GM18502 (cell line): ENCODE measurements around the gene SLC38A4.
"Not testable (repeated sequence)": the region's sequence is repeated elsewhere in the genome, so short reads cannot be mapped to it uniquely, and the experiment has no call there.

ENCODE experiments used
- ATAC-seq: cut with Tn5 transposase; IDR thresholded peaks from one replicate; pipeline ENCODE4 v1.9.1; 2021; ENCODE audit warnings: mild to moderate bottlenecking; ENCODE audit not compliant: unreplicated experiment, poor library complexity

SLC38A4 gene

GRCh38 chr12:46825591-46826414 lies at the start of gene SLC38A4:
Gene SLC38A4, minus strand, starts transcription at chr12:46825997. Its CDS starts 32,926 bp downstream, at chr12:46793071.
- no peak for ATAC-seq

- no peak for ATAC-seq
These were observed 49.3 kb upstream of the SLC38A4 start for GRCh38 chr12:46875095-46875494.

- no peak for ATAC-seq
These were observed 48.8 kb upstream of the SLC38A4 start for GRCh38 chr12:46874642-46875041.

GRCh38 chr12:46872135-46872534 lies 46.3 kb upstream of the SLC38A4 start:
- no peak for ATAC-seq

GRCh38 chr12:46865311-46865710 lies 39.5 kb upstream of the SLC38A4 start:
- ATAC-seq = no peak

GRCh38 chr12:46858368-46858767 lies 32.6 kb upstream of the SLC38A4 start:
- ATAC-seq = no peak

GRCh38 chr12:46857486-46857885 lies 31.7 kb upstream of the SLC38A4 start:
- ATAC-seq = no peak

- ATAC-seq = no peak
These were observed 30.0 kb upstream of the SLC38A4 start for GRCh38 chr12:46855760-46856159.

- not testable (repeated sequence) for ATAC-seq
These were observed 28.4 kb upstream of the SLC38A4 start for GRCh38 chr12:46854188-46854587.

GRCh38 chr12:46848792-46849191 lies 23.0 kb upstream of the SLC38A4 start:
- not testable (repeated sequence) for ATAC-seq

- no peak for ATAC-seq
These were observed 21.2 kb upstream of the SLC38A4 start for GRCh38 chr12:46847001-46847400.

- ATAC-seq = no peak
These were observed 18.0 kb upstream of the SLC38A4 start for GRCh38 chr12:46843811-46844210.

GRCh38 chr12:46841891-46842290 lies 16.1 kb upstream of the SLC38A4 start:
- no peak for ATAC-seq

GRCh38 chr12:46839964-46840363 lies 14.2 kb upstream of the SLC38A4 start:
- no peak for ATAC-seq

- no peak for ATAC-seq
These were observed 13.4 kb upstream of the SLC38A4 start for GRCh38 chr12:46839232-46839631.

GRCh38 chr12:46835785-46836184 lies 10.0 kb upstream of the SLC38A4 start:
- no peak for ATAC-seq

GRCh38 chr12:46832130-46832704 lies 6.4 kb upstream of the SLC38A4 start:
- no peak for ATAC-seq

- ATAC-seq = no peak
These were observed 5.7 kb upstream of the SLC38A4 start for GRCh38 chr12:46831335-46832129.

- no peak for ATAC-seq
These were observed 5.0 kb upstream of the SLC38A4 start for GRCh38 chr12:46830731-46831334.

- ATAC-seq = no peak
These were observed 1.1 kb downstream of the SLC38A4 start for GRCh38 chr12:46824709-46825108.

- ATAC-seq = no peak
These were observed 7.2 kb downstream of the SLC38A4 start for GRCh38 chr12:46818642-46819041.
